DMS114 treated with DMSO at 0.1 percent for 48 hours (cell line): ENCODE data around the gene RER1.

Source experiments
- DNase-seq: peaks from one replicate; lab custom pipeline; 2025; ENCODE audit not compliant: unreplicated experiment; lab: John Stamatoyannopoulos, UW

RER1 gene

DNA sequence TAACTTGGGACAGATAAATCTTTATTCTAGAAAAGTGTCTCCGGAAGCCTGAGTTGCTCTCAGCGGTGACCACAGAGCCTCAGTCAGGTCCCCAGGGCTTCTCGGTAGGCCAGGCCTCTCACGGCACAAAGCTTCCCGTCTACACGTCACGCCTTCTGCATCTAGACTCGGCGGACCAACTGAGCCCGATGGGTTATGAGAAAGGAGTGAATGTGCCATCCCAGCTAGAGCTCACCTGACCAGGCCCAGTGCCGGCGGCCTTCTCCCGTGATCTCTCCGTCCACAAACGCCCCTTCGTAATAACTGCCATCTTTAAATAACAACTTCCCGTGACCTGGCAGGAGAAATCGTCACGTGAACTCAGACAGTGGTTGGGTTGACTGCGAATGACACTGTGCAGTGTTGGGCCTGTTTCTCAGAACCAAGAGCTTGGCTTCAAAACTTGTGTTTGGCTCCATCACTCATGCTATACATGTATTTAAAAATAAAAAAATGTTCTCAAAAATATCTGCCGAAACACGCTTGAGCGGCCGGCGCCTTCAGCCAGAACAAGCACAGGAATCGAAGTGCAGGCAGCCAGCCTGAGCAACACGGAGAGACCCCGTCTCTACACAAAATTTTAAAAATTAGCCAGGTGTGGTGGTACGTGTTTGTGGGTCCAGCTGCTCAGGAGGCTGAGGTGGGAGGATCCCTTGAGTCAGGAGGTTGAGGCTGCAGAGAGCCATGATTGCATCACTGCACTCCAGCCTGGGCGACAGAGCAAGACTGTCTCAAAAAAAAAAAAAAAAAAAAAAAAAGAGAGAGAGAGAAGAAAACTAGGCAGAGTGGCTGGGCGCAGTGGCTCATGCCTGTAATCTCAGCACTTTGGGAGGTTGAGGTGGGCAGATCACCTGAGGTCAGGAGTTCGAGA, 3.4 kb upstream of the RER1 start:
- DNase-seq, result no peak

DNA sequence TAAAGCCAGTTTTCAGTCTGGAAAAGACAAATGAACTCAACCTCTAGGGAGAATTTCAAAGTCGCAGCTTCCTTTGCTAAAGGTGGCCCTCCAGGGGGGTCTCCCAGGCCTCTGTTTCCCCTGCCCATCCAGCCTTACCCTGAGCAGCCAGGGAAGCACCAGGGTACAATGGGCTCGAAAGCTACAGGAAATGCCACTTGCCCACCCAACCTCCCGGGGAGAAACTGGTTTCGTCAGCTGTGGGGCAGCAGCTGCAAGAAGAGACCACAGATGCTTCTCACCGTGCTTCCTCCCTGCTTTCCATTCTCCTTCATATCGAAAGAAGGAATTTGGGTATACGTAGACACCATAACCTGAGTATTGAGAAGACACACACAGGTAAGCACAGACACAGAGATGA, 2.0 kb upstream of the RER1 start:
- DNase-seq, result no peak

DNA sequence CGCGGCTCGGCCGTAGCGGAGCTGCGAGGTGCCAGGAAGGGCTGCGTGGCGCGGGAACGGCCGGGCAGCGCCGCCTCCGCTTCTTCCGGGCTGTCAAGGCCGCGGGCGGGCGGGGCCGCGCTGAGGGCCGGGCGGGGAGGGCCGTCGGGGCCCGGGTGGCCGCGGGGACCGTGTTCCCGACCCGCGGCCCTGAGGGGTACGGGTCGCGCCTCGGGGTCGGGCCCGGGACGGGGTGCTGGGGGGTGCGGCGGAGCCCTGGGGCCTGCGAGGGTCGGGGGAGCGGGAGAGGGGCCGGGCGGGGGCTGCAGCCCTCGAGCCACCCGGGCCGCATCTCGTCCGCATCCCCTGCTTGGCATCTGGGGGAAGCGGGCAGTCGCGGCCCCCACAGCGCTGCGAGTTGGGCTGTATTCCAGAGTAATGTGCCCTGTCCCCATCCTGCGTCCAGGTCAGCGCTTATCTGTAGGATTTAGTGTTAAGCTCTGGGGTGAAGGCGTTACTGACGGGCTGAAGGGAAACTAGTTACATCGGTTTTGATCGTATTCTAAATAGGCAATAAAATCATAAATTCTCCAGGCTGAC, 379 bp downstream of the RER1 start:
- DNase-seq, result no peak

GRCh38 chr1:2392686-2393085, 1.0 kb downstream of the RER1 start:
- DNase-seq, result no peak

DNA sequence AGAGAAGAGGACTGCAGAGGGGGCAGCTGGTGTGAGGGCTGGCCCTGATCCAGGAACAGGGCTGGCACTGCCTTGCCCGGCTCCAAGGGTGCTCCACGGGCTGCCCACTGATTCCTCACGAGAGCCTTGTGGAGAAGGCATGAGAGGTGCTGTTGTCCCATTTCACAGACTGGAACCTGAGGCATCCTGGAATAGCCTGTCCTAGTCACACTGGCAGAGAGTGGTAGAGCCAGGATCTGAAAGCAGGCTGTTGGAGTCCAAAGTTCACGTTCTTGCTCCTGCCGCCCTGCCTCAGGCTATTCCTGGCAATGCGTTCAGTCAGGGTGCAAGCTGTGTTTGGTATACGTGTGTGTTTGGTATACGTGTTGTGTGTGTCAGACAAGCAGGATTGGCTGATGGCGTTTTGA, 1.8 kb downstream of the RER1 start:
- no peak for DNase-seq

- no peak for DNase-seq
Measured at GRCh38 chr1:2394220-2394619, 2.6 kb downstream of the RER1 start.

GRCh38 chr1:2394761-2395160, 3.1 kb downstream of the RER1 start:
- no peak for DNase-seq

- no peak for DNase-seq
Measured at GRCh38 chr1:2395245-2395644, 3.6 kb downstream of the RER1 start.

DNA sequence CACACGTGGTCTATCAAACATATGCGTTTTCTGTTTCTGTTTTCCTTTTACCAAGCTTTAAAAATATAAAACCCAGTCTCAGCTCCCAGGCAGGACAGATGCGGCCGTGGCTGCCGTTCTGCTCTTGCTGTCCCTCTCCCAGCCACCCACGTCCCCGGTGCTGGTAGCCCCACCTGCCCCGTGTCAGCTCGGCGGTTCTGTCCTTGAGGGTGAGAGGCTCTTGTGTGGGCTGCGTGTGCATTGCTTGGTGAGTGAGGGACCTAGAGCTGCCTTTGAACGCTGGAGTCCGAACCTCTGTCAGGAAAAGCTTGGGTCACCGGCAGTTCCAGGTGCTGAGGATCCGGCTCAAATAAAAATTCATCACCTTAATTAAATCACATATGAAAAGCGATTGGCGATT, 4.4 kb downstream of the RER1 start:
- no peak for DNase-seq

GRCh38 chr1:2396476-2396875, 4.8 kb downstream of the RER1 start:
- DNase-seq, result no peak

DNA sequence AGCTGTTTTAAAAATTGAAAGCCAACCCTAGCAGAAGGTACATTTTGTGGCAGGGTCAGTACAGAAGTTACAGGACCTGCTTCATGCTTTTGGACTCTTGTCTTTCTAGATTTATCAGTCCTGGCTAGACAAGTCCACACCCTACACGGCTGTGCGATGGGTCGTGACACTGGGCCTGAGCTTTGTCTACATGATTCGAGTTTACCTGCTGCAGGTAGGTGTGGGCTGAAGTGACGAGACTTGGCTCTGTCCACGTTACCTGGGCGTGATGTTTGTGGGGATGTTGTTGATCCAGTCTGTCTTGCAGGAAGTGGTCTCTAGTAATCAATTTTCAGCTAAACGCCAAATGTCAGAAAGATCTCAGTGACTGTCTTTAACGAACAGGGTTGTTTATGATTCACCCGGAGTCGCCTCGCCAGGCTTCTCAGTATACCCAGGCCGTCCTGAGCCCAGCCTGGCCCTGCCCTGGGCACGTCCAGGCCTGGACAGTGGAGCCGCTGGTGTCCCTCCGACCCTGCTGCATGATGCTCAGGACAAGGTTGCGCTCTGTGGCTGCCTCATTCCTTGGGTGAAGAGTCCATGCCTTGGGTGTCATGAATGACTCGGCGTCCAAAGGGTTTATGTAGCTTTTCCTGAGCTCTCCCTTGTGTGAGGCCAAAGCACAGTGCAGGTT, 5.5 kb downstream of the RER1 start:
- no peak for DNase-seq

GRCh38 chr1:2398871-2399270, 7.2 kb downstream of the RER1 start:
- DNase-seq, result no peak

DNA sequence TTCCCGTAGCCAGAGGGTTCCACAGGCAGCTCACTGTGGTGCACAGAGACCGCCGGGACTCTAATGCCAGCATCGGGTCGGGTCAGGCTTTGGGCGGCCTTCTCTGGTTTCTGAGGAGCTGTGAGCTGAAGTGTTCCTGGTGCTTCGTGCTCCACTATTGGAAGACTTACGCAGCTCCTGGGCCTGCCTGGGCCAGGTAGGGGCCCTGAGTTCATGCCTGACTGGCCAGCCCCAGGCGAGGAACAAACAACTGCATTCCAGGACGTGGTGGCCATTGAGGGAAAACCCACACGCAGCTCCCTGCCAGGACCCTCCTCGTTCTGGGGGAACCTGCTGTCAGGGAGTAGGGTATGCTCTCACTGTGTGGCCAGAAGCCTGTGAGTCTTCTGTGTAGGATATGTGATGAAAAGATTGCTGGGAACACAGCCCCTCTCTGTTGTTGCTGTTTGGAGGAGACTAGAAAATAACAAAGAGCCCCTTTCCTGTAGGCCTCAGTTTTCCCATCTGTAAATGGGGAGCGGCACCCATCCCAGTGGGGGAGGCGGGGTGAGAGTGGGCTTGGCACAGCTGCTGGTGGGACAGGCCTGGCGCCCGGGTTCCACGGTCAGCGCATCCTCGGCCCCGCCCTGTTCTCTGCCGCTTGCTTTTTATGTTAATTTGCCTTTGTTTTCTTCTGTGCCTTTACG, 8.4 kb downstream of the RER1 start:
- DNase-seq, result no peak

DNA sequence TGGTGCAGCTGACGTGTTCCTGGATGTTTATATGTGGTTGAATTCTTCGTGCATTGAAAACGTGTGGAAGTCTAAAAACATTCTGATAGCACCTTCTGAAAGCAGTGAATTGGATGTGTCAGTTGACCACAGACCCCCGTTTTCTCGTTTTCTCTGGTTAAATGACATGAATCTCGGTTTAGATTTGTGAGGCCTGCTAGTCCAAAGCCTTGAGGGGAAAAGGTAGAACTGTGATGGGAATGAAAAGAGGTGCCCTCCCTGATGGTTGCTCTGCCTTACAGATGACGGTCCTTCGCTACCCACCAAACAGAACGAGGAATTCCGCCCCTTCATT, 8.9 kb downstream of the RER1 start:
- DNase-seq, result no peak

DNA sequence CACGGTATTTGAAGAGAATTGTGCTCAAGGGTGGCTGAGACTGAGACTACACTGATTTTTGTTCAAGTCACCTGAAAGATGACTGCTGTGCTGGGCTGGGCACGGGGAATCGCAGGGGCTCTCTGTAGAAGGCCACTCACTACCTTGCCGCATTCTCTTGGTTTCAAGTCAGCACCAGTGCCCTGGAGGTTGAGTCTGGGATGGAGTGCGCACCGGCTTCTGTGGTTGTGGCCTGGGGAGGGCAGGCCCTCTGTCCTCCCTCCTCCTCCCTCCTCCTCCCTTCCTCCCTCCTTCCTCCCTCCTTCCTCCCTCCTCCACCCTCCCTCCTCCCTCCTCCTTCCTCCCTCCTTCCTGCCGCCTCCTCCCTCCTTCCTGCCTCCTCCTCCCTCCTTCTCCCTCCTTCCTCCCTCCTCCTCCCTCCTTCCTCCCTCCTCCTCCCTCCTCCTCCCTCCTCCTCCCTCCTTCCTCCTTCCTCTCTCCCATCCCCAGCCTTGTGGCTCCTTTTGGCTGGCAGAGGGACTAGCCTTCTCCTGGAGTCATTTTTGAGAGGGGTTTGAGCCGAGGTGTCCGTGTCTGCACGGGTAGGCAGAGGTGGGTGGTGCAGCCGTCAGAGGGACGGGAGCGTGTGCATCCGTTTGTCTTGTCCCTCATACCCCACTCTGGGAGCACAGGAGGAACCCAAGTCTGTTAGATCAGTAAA, 9.5 kb downstream of the RER1 start:
- no peak for DNase-seq

GRCh38 chr1:2402420-2402819, 10.8 kb downstream of the RER1 start:
- no peak for DNase-seq

DNA sequence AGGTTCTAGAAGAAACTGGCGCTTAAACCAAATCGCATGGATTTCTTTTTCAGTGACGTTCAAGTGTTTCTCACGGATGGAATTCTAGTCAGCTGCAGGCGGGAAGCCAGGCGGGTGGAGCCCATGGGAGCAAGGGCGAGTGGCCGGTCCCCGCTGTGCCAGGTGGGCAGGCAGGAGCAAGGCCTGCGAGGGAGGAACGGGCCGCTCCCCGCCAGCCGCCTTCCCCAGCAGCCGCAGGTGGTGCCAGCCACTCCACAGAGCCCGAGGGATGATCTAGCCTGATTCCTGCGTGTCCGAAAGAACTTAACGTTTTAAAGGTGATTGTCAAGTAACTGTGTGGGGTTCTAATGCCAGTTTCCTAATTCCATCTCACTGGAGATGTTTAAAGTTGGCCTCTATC, 11.6 kb downstream of the RER1 start:
- DNase-seq, result no peak

DNA sequence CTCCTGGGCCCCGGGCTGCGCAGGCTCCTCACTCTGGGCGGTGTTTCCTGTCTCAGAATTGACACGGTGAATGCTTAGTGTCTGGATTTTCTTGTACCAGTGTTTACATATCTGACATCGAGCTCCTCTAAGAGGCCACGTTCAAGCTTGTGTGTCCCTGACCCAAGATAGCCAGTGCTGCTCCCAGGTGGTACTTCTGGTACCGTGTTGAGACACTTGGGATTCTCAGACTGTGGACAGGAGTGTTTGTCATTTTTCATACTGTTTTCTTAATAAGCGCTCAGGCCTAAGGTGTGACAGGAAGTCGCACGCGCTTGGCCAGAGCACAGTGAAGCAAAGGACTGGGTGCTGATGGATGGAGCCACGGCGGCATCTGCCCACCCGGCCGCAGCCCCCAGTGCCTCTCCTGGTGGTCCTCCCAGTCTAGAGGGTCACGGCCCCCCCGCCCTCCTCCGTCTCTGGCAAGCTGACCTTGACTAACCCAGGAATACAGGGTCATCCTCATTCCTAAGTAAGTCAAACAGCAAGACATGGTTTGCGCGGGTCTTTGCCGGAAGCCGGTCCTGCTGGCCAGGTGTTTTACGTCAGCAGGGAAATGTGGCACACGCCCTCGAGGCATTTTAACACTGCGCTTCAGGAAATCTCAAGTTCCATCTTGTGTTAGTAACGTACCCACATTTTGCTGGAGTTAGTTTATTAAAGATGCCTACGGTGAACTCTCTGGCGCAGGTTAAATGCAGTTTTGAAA, 12.7 kb downstream of the RER1 start:
- no peak for DNase-seq

DNA sequence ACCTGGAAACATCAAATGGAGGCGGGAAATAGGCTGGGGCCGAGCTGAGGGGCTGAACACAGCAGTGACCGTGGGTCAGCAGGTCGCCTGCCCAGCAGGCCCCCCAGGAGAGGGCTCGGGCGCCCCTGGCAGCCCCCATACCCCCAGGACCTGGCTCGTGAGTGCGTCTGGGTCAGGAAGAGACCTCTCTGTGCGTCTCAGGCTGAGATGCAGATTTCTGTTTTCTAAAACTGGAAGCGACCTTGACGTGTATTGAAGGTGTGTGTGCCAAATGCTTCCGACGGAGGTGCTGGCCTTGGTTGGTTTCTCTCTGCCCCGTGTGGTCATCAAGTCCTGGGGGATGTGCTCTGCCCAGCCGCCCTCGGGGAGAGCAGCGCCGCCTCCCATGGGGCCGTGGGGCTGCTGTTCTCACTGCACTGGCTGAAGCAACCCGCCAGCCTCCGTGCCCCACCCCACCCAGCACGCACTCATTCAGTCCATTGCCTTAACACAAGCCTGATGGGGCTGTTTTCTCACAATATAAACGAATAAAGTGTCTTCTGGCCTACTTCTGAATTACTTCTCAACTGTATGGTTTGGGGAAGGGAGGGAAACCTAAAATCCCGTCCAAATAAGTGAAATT, 13.4 kb downstream of the RER1 start:
- no peak for DNase-seq
